Measurements from ENCODE around the gene PDE7B. TPM values are rescaled to one million over a fixed set of nuclear protein-coding genes. Genes with fewer than 3 reads are reported as not detected.
"Not testable (repeated sequence)": the region's sequence is repeated elsewhere in the genome, so short reads cannot be mapped to it uniquely, and the experiment has no call there.

Gene PDE7B
- total RNA-seq, 1 donor from 2014 or later: 18.7 TPM

GRCh38 chr6:135837735-135838449, 13.6 kb upstream of the PDE7B start:
- ATAC-seq (no peak), DNase-seq (ENCODE audit: missing footprints) (no peak)
- intact Hi-C loops (cut with DNase I): no loop called here

- ATAC-seq (no peak), DNase-seq (ENCODE audit: missing footprints) (no peak)
- intact Hi-C loops (cut with DNase I): no loop called here
Observed at GRCh38 chr6:135839121-135839520, 12.4 kb upstream of the PDE7B start.

GRCh38 chr6:135842618-135843392, 8.7 kb upstream of the PDE7B start:
- ATAC-seq: no peak
- DNase-seq (ENCODE audit: missing footprints): no peak
- intact Hi-C loops (cut with DNase I): no loop called here

- ATAC-seq (no peak), DNase-seq (ENCODE audit: missing footprints) (no peak)
- intact Hi-C loops (cut with DNase I): loop anchor here (5.0 kb wide), 1 partner anchor 51 kb away; no protein-coding TSS in a partner anchor
Observed at GRCh38 chr6:135850882-135851281, 619 bp upstream of the PDE7B start.

GRCh38 chr6:135852746-135853145, 1.2 kb downstream of the PDE7B start:
- intact Hi-C loops (cut with DNase I): loop anchor here (5.0 kb wide), 1 partner anchor 50 kb away; no protein-coding TSS in a partner anchor
- ATAC-seq (no peak), DNase-seq (ENCODE audit: missing footprints) (no peak)

GRCh38 chr6:135853227-135853626, 1.7 kb downstream of the PDE7B start:
- intact Hi-C loops (cut with DNase I): loop anchor here (5.0 kb wide), 1 partner anchor 49 kb away; no protein-coding TSS in a partner anchor
- DNase-seq (ENCODE audit: missing footprints) (no peak), ATAC-seq (no peak)

GRCh38 chr6:135853986-135854385, 2.5 kb downstream of the PDE7B start:
- no peak for ATAC-seq
- intact Hi-C loops (cut with DNase I): loop anchor here (5.0 kb wide), 1 partner anchor 48 kb away; no protein-coding TSS in a partner anchor
- DNase-seq (ENCODE audit: missing footprints): no peak

- no peak for ATAC-seq
- no peak for DNase-seq (ENCODE audit: missing footprints)
- intact Hi-C loops (cut with DNase I): loop anchor here (5.0 kb wide), 1 partner anchor 48 kb away; no protein-coding TSS in a partner anchor
Observed at GRCh38 chr6:135854799-135855198, 3.3 kb downstream of the PDE7B start.

- intact Hi-C loops (cut with DNase I): no loop called here
- DNase-seq (ENCODE audit: missing footprints) (no peak), ATAC-seq (no peak)
Observed at GRCh38 chr6:135858931-135859330, 7.4 kb downstream of the PDE7B start.

- DNase-seq (ENCODE audit: missing footprints) (no peak), ATAC-seq (no peak)
- intact Hi-C loops (cut with DNase I): no loop called here
Observed at GRCh38 chr6:135860361-135860760, 8.9 kb downstream of the PDE7B start.

- intact Hi-C loops (cut with DNase I): no loop called here
- DNase-seq (ENCODE audit: missing footprints) (no peak), ATAC-seq (no peak)
Observed at GRCh38 chr6:135861189-135861588, 9.7 kb downstream of the PDE7B start.

GRCh38 chr6:135864929-135865328, 13.4 kb downstream of the PDE7B start:
- ATAC-seq; intact Hi-C loops (cut with DNase I); DNase-seq (ENCODE audit: missing footprints): not testable (repeated sequence)

- ATAC-seq: no peak
- DNase-seq (ENCODE audit: missing footprints): no peak
- intact Hi-C loops (cut with DNase I): no loop called here
Observed at GRCh38 chr6:135866445-135867123, 15.1 kb downstream of the PDE7B start.

GRCh38 chr6:135867332-135867731, 15.8 kb downstream of the PDE7B start:
- DNase-seq (ENCODE audit: missing footprints) (no peak), ATAC-seq (no peak)
- intact Hi-C loops (cut with DNase I): no loop called here

- no peak for ATAC-seq
- intact Hi-C loops (cut with DNase I): no loop called here
Observed at GRCh38 chr6:135869857-135870256, 18.4 kb downstream of the PDE7B start.

GRCh38 chr6:135870722-135871121, 19.2 kb downstream of the PDE7B start:
- intact Hi-C loops (cut with DNase I): no loop called here
- DNase-seq (ENCODE audit: missing footprints): no peak
- ATAC-seq: no peak

More at GRCh38 chr6:135869857-135870256, 18.4 kb downstream of the PDE7B start:
- DNase-seq (ENCODE audit: missing footprints): no peak

GRCh38 chr6:135871296-135871695, 19.8 kb downstream of the PDE7B start:
- intact Hi-C loops (cut with DNase I): no loop called here
- ATAC-seq: no peak
- DNase-seq (ENCODE audit: missing footprints): no peak

GRCh38 chr6:135871878-135872277, 20.4 kb downstream of the PDE7B start:
- DNase-seq (ENCODE audit: missing footprints) (no peak), ATAC-seq (no peak)
- intact Hi-C loops (cut with DNase I): no loop called here

- DNase-seq (ENCODE audit: missing footprints) (no peak), ATAC-seq (no peak)
- intact Hi-C loops (cut with DNase I): no loop called here
Observed at GRCh38 chr6:135875446-135875845, 23.9 kb downstream of the PDE7B start.

Data from Right ventricle myocardium inferior (tissue), 1 donor.